Activated gamma-delta T cell treated with anti-CD3 and anti-CD28 coated beads, Interleukin-2, amount 50 U/mL, for 16 hours (primary cell): ENCODE results near the gene SPAG9.

Experiments used
- DNase-seq: peaks from one replicate; pipeline ENCODE4 v3.0.0-alpha.2; 2020; ENCODE audit warnings: low read depth

SPAG9 gene

DNA sequence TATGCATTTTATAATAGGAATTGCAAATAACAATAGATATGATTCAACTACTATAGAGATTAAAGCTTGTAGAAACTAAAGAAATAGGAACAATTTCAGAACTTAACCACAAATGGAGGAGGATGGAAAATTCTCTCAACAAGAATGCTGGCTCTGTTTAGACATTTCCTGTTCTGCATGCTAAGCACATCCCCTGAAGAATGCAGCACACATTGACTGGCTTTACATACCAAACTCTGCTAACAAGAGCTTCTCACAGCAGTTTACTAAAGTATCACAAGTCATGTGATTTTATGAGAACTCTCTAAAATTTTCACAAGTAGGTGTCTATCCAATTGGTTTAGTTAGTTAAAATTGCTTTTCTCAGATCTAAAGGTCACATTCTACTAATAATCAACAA is 85.2 kb downstream of the SPAG9 start:
- no peak for DNase-seq

DNA sequence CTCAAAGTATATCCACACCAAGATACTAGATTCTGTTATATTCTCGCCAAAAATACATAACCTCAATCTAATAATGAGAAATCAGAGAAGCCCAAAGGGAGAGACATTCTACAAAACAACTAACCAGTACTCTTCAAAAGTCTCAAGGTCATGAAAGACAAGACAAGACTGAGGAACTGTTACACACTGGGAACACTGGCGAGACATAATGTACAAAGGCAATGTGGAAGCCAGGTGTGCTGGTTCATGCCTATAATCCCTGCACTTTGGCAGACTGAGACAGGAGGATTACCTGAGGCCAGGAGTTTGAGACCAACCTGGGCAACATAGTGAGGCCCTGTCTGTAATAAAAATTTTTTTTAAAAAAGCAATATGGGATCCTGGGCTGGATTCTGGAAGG is 85.9 kb downstream of the SPAG9 start:
- no peak for DNase-seq

DNA sequence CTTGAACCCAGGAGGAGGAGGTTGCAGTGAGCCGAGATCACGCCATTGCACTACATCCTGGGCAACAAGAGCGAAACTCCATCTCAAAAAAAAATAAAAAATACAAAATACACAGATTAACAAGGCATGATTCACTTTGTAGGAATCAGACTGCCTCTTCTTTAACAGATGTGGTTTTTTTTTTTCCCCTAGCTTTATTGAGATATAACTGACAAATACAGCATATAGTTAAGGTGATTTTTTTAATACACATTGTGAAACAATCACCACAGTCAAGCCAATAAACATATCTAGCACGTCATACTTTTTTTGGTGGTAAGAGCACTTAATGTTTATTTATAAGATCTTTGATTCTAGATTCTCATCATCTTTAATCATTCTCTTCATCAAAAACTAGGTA is 87.8 kb downstream of the SPAG9 start:
- DNase-seq = no peak

DNA sequence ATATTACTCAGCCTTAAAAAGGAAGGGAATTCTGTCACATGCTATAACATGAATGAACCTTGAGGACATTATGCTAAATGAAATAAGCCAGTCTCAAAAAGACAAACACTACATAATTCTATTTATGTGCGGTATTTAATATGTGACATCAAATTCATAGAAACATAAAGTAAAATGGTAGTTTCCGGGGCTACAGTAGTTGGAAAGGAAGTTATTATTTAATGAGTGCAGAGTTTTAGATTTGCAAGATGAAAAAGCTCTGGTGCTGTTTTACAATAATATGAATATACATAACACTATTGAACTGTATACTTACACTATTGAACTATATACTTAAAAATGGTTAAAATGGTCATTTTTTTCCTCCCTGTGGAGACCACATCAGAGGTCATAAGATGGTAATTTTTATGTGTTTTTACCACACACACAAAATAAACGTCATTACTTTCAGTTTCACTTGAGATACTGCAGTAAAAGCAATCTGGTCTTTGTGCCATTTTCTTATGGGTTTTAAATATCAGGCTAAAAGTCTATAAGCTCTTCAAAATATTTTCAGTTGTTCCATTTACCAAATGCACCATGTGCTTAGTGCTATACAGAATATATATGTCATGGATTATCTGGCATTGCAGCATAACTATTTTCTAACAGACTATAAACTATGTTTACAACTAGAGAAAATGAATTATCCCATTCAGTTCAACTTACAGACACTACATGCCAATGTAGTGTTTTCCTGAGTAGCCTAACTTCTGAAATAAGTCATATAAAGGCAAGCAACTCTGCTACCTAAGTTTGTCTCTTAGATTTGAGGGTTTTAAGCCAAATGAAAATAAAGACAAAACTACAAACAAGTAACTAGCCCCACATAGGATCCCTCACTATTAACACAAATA is 90.9 kb downstream of the SPAG9 start:
- no peak for DNase-seq

DNA sequence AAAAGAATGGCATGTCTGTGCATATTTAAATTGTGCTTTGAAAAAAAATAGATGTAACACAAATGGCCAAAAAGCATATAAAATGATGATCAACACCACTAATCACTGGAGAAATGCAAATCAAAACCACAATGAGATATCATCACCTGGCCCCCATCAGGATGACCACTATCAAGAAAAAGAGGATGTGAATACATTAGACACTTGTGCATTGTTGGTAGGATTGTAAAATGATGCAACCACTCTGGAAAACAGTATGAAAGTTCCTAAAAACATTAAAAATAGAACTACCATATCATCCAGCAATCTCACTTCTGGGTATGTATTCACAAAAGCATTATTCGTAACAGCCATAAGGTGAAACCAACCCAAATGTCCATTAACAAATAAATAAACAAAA is 91.5 kb downstream of the SPAG9 start:
- no peak for DNase-seq

DNA sequence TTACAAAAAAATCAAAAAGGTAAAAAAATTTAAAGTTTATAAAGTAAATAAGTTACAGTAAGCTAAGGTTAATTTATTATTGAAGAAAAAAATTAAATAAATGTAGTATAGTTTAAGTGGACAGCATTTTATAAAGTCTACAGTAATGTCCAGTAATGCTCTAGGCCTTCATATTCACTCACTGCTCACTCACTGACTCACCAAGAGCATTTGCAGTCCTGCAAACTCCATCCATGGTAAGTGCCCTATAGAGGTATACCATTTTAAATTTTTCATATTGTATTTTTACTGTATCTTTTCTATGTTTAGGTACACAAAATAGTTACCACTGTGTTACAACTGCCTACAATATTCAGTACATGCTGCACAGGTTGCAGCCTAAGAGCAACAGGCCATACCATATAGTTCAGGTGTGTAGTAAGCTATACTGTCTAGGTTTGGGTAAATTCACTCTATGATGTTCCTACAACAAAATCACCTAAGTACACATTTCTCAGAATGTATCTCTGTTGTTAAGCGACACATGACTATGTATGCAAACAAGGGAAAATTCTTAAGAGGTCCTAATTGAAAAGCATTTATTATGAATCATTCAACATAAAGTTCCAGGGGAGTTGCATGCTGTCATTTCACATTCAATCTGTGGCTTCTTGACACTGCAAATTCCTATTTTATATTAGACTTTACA is 92.3 kb downstream of the SPAG9 start:
- no peak for DNase-seq

DNA sequence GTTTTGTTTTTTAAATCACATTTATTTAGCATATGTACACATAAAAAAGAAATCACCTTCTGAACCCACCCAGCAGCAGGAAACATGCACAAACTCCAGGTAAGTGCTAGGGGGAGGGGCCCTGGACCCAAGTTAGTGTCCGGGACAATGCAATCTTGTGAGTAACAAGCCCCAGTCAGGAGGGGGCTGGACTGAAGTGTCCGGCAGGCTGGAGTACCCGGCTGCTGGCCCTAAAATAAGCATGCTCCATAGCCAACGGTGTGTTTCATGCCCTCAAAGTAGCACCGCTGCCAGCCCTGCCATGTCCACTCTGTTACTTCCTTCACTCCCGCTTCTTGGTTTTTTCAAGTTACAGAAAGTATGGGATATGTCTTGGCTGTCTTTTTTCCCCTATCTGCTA is 102.1 kb downstream of the SPAG9 start:
- no peak for DNase-seq

DNA sequence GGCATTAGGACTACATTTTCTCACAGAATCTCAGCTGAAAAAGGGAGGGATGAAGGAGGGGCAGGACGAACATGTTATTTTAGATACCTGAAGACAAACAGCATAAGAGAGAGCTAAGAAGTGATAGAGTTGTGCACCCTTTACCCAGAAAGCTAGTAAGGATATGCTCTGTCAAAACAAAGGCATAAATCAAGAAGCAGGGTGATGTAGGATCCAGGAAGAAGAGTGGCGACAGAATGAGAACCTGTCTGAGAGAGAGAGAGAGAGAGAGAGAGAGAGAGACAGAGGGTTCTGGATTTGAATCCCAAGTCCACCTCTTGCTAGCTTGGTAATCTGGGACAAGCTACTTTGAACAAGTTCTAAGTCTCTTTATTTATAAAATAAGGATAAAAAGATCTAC is 103.4 kb downstream of the SPAG9 start:
- no peak for DNase-seq

DNA sequence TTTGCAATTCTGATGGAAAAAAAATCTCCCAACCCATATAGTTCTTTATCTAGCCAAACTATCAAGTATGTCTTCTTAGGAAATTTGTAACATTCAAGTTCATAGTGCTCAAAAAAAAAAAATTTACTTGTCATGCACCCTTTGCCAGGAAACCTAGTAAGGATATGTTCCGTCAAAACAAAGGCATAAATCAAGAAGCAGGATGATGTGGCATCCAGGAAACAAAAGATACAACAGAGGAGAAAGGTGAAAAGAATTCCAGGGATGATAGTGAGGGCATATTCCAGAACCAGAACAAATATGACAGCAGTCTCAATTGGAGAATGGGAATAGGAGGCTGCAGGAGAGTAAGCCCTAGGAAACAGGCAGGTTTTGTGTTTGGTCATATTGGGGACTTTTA is 104.6 kb downstream of the SPAG9 start:
- no peak for DNase-seq

DNA sequence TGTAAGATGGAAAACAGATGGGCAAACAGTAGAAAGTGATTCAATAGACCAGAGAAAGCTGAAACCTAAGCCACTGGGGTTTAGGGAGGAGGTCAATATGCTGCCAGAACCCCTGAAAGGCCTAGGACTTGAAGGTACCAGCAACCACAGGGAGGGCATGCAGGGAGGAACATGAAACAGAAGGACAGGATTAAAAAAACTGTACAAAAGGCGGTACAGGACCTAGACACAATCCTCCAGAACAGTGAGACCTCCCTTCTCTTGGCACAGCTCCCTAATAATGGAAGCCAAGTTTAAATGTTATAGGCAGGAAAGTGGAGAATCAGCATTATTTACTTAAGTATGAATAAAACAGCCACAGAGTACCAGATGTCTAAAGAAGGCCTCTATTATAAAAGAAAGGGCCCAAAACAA is 105.5 kb downstream of the SPAG9 start:
- DNase-seq = no peak

DNA sequence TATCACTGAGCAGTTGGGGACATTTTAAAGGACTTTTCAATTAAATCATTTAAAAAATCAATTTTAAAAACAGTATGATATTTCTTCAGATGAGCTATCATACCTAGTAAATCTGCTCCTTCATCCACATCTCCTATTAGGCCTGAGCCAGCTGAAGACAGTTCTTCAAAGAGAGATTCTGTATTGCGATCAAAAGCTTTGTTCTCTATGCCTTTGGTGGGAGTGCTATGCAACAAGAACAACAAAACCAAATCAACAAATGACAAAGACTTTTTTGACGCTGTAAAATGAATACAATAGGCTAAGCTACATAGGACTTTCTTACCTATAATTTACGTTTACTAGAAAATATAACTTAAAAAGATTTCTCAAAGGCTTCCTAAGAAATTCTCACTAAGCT is 106.5 kb downstream of the SPAG9 start:
- no peak for DNase-seq

DNA sequence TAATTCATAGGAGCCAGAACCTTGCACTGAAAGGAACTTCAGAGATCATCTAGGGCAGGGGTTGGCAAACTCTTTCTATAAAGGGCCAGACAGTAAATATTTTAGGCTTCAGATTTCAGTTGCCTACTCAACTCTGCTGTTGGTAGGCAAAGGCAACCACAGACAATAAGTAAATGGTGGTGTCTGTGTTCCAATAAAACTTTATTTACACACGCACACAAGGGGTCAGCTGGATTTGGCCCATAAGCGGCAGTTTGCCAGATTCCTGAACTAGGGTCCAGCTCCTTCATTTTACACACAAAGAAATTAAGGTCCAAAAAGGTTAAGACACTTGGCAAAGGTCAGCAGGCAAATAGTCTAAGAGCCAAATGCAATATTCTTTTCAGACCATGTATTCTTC is 107.3 kb downstream of the SPAG9 start:
- DNase-seq = no peak

DNA sequence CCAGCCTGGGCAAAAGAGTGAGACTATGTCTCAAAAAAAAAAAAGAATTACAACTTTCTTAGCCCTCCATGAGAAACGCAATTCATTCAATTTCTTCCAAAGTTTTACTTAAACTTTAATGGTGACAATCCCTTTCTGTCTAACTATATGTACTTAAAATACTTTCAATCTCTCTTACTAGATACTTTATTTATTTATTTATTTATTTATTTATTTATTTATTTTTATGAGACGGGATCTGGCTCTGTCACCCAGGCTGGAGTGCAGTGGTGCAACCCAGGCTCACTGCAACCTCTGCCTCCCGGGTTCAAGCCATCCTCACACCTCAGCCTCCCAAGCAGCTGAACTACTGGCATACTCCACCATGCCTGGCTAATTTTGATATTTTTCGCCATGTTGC is 108.1 kb downstream of the SPAG9 start:
- no peak for DNase-seq

DNA sequence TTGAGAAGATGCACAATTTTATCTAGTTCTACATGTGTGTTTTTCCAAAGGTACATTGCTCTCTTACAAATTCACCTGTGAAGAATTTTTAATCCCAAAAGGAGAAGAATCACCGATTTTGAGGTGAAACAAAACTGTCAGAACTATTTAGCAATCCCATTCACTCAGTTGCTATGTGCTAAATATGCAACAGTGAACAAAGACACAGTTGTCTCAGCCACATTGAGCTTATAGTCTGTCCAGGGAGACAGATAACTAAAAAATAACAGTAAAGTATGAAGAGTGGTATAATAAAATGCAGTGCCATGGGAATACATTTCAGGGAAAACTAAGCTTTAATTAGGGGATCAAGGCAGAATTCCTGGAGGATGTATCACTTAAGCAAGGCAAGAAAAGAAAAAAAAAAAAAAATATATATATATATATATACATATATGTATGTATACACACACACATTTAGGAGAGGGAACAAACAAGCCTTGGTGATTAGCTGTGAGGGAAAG is 110.4 kb downstream of the SPAG9 start:
- no peak for DNase-seq

DNA sequence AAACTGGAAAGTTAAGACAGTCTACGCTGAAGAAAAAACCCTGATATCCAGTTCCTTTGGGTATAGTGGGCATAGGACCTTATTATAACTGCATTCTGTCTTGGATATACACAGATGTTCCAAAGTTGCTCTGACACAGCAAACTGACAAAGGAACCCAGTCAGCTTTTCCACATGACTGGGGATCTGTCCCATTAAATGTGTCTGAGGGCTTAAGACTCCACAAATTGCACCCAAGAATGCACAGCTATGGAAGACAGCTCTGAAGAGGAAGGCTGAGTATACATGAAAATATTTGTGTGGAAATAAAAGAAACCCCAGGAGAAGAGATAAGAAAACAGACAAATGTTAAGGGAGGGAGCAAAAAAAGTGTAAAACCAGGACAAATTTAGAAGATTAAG is 114.1 kb downstream of the SPAG9 start:
- no peak for DNase-seq

DNA sequence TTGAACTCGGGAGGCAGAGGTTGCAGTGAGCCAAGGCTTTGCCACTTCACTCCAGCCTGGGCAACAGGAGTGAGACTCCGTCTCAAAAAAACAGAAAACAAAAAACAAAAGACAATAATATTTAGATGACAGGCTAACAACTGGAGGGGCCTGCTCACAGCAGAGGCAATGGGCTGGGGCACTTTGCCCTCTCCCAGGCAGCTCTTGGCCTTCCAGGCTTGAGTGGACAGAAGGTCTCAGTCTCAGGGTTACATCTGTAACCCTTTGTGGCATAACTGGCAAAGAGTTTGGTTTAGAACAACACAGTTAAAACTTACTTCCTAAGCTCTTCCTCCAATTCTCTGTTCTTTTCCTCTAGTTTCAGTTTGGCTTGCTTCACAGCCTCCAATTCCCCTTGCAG is 114.9 kb downstream of the SPAG9 start:
- no peak for DNase-seq

DNA sequence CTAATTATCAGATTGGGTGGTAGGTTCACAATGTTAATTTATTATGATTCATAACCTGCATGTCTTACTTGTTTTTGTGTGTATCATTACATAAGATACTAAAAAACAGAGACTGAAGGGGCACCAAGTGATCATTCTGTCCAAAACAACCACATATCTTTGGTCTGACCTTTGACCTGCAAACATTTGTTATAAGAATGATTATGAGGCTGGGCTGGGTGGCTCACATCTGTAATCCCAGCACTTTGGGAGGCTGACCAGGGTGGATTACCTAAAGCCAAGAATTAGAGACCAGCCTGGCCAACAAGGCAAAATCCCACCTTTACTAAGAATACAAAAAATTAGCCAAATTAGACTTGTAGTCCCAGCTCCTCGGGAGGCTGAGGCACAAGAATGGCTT is 116.4 kb downstream of the SPAG9 start:
- DNase-seq = no peak

DNA sequence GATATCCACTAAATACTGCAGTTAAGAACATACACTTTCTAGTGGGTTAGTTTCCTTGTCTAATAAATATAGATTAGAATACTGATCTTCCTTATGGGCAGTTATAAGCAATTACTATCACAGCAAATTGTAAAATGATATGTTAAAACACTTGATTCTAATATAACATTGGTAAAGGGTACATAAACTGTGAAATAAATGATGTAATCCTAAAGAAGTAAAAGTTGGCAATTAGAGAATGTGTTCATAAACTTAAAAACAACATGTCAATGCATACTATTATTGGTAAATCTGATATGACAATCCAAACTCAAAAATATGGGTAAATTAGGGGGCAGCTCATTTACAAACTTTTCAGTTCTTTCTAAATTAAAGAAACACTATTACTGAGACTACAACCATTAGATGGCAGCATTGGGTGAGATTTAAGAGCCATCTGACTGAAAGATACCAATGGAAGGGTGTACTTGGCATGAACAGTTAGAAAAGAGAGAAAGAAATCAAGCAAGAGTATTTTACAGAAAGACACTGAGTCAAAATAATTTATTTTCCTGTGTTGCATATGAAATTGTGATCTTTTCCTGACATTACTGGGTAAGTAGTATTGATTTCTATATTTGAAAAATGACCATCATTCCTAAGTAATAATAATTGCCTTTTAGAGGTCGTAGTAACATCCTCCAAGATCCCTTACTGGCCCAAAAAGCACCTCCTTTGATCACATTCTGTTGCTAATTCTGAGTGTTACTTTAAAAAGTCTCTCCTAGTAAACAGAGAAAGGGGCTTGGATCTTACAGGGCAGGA is 119.6 kb downstream of the SPAG9 start:
- DNase-seq = no peak

DNA sequence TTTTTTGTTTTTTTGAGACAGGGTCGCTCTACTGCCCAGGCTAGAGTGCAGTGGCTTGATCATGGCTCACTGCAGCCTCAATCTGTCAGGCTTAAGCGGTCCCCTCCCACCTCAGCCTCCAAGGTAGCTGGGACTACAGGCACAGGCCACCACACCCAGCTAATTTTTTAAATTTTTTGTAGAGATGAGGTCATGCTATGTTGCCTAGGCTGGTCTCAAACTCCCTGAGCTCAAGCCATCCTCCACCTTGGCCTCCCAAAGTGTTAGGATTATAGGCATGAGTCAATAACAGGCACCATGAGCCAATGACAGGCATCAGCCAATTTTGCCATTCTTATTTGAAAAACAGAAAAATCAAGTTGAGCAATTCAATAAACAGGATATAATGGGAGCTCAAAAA is 125.0 kb downstream of the SPAG9 start:
- DNase-seq = no peak

DNA sequence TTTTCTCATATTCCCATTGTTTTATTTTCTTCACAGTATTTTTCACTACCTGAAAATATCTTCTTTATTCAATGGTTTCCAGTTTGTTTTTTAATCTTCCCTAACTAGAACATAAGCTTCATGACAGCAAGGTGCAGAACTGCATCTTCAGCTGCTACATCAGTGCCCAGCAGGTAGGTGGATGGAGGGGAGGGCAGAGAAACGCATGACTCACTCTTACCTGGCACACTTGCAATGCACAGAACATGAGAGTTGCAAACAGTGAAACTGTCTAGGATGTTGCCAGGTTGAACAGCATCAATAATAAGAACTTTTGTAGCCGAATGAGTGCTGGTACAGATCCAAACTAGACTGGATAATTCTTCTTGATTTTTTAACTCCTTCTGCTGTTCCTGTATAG is 127.1 kb downstream of the SPAG9 start:
- no peak for DNase-seq

DNA sequence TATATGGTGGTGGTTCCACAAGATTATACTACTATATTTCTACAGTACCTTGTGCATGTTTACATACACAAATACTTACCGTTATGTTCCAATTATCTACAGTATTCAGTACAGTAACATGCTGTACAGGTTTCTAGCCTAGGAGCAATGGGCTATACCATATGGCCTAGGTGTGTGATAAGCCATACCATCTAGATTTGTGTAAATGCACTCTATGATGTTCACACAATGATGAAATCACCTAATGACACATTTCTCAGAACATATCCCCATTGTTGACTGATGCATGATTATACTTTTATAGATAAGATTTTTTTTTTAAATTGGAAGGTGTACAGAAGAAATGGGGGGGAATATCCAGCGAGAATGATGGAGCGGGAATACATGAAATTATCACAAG is 131.5 kb downstream of the SPAG9 start:
- no peak for DNase-seq

DNA sequence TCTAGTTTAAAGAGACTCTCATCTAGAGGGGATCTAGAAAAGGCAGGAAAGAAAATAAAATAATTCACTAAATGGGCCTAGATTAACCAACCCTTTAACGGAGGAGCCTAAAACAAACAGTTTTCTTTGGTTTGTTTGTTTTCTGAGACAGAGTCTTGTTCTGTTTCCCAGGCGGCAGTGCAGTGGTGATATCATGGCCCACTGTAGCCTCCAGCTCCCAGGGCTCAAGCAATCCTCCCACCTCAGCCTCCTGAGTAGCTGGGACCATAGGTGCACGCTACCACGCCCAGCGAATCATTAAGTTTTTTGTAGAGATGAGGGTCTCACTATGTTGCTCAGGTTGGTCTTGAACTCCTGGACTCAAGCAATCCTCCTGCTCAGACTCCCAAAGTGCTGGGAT is 132.2 kb downstream of the SPAG9 start:
- DNase-seq = no peak
